Measurements from ENCODE around the gene ANGPTL2. TPM values are rescaled to one million over a fixed set of nuclear protein-coding genes. Genes with fewer than 3 reads are reported as not detected.
"Not testable (repeated sequence)": the region's sequence is repeated elsewhere in the genome, so short reads cannot be mapped to it uniquely, and the experiment has no call there.

ANGPTL2 gene, protein sequence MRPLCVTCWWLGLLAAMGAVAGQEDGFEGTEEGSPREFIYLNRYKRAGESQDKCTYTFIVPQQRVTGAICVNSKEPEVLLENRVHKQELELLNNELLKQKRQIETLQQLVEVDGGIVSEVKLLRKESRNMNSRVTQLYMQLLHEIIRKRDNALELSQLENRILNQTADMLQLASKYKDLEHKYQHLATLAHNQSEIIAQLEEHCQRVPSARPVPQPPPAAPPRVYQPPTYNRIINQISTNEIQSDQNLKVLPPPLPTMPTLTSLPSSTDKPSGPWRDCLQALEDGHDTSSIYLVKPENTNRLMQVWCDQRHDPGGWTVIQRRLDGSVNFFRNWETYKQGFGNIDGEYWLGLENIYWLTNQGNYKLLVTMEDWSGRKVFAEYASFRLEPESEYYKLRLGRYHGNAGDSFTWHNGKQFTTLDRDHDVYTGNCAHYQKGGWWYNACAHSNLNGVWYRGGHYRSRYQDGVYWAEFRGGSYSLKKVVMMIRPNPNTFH
- total RNA-seq (under 1 TPM in 1 of 2 donors, not detected in 1; 0.10 TPM), total RNA-seq (0 reads per million in 2 donors)

DNA sequence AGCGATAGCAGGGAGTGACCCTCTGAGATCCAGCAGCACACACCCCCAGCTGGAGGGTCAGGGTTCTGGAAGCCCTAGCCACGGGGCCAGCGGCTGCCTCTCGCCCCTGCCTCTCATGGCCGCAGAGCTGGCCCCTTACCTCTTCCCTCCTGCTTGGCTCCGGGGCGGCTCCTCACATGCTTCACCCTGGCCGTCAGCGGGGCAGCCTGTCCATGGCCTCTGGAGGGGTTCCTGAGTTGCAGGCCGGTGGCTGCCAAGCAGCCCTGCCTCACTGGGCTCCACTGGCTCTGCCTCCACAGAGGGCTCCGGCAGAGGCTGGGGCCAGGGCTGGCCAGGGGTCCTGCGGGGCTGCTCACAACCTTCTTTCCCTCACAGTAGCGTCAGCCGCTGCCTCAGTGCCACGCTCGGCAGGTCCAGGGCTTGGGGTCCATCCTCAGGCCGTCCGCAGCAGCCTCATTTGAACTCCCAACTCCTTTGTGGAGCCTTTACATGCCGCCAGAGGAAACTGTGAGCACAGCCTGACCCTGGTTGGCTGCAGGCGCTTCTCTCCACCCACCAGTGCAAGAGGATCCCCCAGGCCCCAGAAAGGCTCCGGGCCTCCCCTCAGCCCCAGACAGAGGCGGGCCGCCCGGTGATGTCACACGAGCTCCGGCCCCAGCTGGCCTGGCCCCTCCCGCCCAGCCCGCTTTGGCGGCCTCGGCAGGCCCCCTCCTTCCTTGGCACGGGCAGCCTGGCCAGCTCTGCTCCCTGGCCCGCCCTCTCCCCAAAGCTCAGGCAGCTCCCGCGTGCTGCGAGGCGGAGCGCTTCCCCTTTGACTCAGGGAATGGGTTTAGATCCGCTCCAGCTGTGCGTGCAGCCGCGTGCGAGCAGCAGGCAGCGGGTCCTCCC lies at the start of gene ANGPTL2:
Gene ANGPTL2, minus strand, starts transcription at position 460 of the 888 bp plus-strand sequence. CDS start 13,904 bp downstream, outside the sequence.
- DNase-seq (no peak), ATAC-seq (peak; percentile 25)

DNA sequence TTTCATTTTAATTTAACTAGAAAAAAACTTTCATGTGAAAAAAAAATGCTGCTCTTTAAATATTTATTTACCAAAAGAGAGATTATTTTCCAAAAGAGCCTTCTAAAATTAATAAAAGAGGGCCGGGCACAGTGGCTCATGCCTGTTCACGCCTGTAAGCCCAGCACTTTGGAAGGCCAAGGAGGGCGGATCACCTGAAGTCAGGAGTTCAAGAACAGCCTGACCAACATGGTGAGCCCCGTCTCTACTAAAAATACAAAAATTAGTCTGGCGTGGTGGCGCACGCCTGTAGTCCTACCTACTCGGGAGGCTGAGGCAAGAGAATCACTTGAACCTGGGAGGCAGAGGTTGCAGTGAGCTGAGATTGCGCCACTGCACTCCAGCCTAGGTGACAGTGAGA lies 48.9 kb upstream of the ANGPTL2 start:
- not testable (repeated sequence) for H3K4me3 Mint-ChIP-seq; H3K36me3 Mint-ChIP-seq (ENCODE audit: low read depth); H3K4me1 Mint-ChIP-seq; DNase-seq; H3K9me3 ChIP-seq (ENCODE audit: control insufficient read depth, low read length, poor library complexity, severe bottlenecking); H3K27me3 Mint-ChIP-seq; ATAC-seq; H3K27ac Mint-ChIP-seq

More for the DNA sequence above, at the start of gene ANGPTL2:
- H3K4me3 Mint-ChIP-seq: no peak within 1 kb of the TSS
- H3K27ac Mint-ChIP-seq: no peak within 1 kb of the TSS
- H3K27me3 Mint-ChIP-seq: peaks cover 38% of the 10 kb centered on the region
- peaks cover 5% of the 10 kb centered on the region for H3K36me3 Mint-ChIP-seq (ENCODE audit: low read depth)
- H3K9me3 ChIP-seq (ENCODE audit: control insufficient read depth, low read length, poor library complexity, severe bottlenecking): no peaks in the 10 kb centered on the region
- H3K4me1 Mint-ChIP-seq: peaks cover 11% of the 10 kb centered on the region

DNA sequence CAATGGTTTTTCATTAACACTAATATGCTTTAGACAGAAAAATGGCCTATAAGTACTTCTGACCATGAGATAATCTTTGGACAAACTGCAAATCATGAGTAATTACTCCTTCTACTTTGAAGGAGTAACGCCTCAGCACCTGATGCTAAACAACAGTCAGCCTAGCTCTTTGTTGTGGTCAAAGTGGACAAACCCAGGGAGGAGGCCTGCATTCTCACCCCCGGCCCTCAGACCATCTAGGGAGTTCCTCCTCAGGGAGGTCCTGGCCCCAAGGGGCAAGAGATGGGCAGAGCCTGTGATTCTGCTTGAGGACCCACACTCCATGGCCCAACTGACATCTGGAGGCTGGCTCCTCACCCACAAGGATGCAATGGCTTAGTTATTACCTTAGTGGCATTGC lies 48.2 kb upstream of the ANGPTL2 start:
- Mint-ChIP-seq H3K4me1 (peaks cover 3% of the 10 kb centered on the region), H3K27me3 (no peaks in the 10 kb centered on the region), H3K4me3 (no peak overlapping the region), H3K36me3 (ENCODE audit: low read depth) (peaks cover 2% of the 10 kb centered on the region), H3K27ac (no peak overlapping the region)
- no peaks in the 10 kb centered on the region for H3K9me3 ChIP-seq (ENCODE audit: control insufficient read depth, low read length, poor library complexity, severe bottlenecking)
- no peak for DNase-seq
- ATAC-seq: no peak

DNA sequence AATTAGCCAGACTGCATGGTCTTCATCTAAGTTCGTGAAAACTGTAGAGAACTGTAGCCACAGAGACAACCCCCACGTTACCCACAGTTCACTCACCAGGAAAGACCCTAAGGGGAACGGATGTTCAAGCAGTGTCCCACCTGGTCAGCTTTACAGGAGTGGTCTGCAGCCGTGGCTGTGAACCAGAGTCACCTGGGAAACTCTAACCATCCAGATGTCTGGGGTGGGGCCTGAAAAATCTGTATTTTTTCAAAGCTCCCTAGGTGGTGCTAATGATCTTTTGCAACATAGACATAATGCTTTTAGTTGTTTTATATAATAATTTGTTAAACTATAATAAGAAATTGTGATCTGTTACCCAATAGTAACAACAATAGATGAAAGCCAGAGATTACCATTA lies 47.7 kb upstream of the ANGPTL2 start:
- no peaks in the 10 kb centered on the region for H3K9me3 ChIP-seq (ENCODE audit: control insufficient read depth, low read length, poor library complexity, severe bottlenecking)
- Mint-ChIP-seq H3K27ac (no peak overlapping the region), H3K4me1 (peaks cover 3% of the 10 kb centered on the region), H3K4me3 (no peak overlapping the region), H3K27me3 (no peaks in the 10 kb centered on the region), H3K36me3 (ENCODE audit: low read depth) (peaks cover 2% of the 10 kb centered on the region)
- ATAC-seq: no peak
- DNase-seq: no peak

DNA sequence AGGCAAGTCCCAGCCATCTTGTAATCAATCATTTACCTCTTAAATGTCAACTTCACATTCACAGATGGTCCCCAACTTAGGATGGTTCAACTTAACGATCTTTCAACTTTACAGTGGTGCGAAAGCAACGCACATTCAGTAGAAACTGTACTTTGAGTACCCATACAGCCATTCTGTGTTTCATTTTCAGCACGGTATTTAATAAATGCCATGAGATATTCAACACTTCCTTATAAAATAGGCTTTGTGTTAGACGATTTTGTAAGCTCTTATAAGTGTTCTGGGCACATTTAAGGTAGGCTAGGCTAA lies 47.1 kb upstream of the ANGPTL2 start:
- peaks cover 3% of the 10 kb centered on the region for H3K4me1 Mint-ChIP-seq
- peaks cover 2% of the 10 kb centered on the region for H3K36me3 Mint-ChIP-seq (ENCODE audit: low read depth)
- H3K4me3 Mint-ChIP-seq: no peak overlapping the region
- no peaks in the 10 kb centered on the region for H3K27me3 Mint-ChIP-seq
- no peaks in the 10 kb centered on the region for H3K9me3 ChIP-seq (ENCODE audit: control insufficient read depth, low read length, poor library complexity, severe bottlenecking)
- ATAC-seq: no peak
- H3K27ac Mint-ChIP-seq: no peak overlapping the region
- DNase-seq: no peak

DNA sequence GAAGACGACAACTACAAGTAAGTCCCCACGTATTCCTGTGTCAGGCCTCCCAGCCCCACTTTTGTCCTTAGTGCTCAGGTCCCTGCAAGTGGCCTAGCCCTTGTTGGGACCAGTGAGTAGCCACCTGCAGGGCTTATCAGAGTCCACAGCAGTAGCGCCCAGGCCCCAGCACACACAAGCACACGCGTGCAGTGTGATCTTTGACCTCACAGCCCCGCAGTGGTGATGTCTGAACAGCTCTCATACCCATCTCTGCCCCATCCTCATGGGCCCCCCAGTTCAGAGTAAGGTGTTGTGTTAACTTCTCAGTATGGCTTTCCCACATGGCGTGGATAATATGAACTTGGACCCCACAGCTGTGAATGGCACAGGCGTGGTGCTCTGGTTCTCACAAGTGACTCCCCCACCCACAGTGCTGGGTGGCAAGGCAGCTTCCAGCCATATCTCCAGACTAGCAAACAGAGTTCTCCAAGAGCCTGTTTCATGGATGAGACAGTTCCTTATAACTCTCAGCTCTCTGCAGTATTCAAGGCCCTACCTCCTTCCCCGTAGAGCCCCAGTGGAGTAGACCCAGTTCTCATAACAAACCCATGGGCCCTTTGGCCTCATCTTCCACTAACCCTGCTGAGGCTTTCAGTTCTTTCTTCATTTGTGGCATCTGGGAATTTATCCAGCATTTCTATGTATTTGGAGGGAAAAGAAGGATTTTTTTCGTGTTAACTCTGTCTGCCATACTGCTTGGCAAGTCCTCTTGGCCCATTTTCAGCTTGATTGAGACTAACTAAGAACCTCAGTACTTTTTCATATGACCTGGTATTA lies 46.5 kb upstream of the ANGPTL2 start:
- no peaks in the 10 kb centered on the region for H3K9me3 ChIP-seq (ENCODE audit: control insufficient read depth, low read length, poor library complexity, severe bottlenecking)
- ATAC-seq (no peak), DNase-seq (no peak)
- no peak overlapping the region for H3K27ac Mint-ChIP-seq
- peaks cover 2% of the 10 kb centered on the region for H3K36me3 Mint-ChIP-seq (ENCODE audit: low read depth)
- H3K4me1 Mint-ChIP-seq: peaks cover 3% of the 10 kb centered on the region
- no peaks in the 10 kb centered on the region for H3K27me3 Mint-ChIP-seq
- H3K4me3 Mint-ChIP-seq: no peak overlapping the region

DNA sequence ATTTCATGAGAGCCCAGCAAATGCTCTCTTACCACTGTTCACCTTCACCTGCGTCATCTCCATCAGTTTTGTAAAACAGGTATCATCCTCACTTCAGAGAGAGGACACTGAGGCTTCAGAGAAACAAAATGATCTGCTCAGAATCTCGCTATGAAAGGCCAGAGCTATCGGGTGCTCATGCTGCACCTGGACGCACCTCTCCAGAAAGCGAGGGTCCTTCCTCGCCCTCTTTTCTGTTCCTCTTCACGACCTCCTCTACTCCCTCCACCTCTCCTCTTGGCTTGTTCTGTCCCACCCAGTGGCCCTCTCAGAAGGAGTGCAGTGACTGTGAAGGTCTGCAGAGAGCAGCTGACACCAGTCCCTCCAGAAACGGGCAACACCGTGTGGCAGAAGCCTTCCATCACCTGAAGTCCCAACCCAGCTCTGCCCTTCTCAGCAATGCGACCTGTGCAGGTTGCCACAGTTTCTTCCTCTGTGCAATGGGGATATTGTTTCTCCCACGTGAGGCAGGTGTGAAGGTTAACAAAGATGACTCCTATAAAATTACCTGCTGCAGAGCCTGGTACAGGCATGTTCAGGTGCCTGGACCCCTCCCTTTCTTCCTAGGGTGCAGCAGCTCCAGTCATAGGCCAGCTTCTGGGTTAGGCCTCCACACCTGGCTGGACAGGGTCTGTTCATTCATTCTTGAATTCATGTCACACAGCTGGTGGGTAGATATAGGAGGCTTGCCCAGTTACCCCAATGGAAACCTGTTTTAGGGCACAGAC lies 45.3 kb upstream of the ANGPTL2 start:
- Mint-ChIP-seq H3K36me3 (ENCODE audit: low read depth) (peaks cover 2% of the 10 kb centered on the region), H3K27me3 (no peaks in the 10 kb centered on the region), H3K4me1 (peaks cover 8% of the 10 kb centered on the region), H3K4me3 (no peak overlapping the region), H3K27ac (no peak overlapping the region)
- DNase-seq: no peak
- no peaks in the 10 kb centered on the region for H3K9me3 ChIP-seq (ENCODE audit: control insufficient read depth, low read length, poor library complexity, severe bottlenecking)
- ATAC-seq: no peak

DNA sequence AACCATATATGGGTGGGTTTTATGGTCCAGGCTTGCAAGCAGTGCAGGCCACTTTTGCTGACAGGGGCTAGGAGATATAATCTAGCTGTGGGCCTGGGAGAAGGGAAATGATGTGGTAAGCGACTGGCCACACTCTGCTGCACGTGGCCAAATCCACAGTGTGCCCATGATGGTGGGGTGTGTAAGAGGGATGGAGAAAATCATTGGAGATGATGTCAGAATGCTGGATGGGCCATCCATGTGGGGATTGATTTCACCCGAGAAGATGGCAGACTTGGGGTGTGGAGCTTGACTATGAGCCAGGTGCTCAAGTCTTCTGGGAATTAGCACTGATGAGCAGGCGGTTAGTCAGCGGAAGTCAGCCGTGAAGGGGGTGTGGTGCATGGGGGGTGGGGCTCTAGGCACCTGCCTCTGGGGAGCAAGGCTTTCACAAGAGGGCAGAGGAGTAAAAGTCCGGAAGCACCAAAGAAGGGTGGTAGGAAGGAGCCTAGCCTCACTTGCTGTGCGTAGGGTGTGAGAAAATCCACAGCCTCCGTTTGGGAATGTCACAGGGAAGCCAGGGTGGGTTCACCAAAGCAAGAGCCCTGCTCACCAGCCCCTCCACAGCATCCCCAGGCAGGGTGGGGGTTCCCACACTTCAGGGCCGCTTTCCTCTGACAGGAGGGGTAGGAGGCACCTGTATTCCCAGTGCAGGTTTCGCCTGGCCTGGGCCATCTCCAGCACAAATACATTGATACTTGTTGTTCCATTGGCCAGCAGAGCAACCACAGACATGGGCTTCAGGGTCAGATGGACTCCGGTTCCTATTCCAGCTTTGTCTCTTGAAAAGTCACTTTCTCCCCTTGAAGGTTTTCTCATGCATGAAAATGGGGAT lies 44.5 kb upstream of the ANGPTL2 start:
- peak; percentile 56 for ATAC-seq
- H3K9me3 ChIP-seq (ENCODE audit: control insufficient read depth, low read length, poor library complexity, severe bottlenecking): no peaks in the 10 kb centered on the region
- H3K4me3 Mint-ChIP-seq: peak overlapping the region; percentile 78
- no peak overlapping the region for H3K27ac Mint-ChIP-seq
- H3K4me1 Mint-ChIP-seq: peaks cover 16% of the 10 kb centered on the region
- no peak for DNase-seq
- H3K27me3 Mint-ChIP-seq: no peaks in the 10 kb centered on the region
- H3K36me3 Mint-ChIP-seq (ENCODE audit: low read depth): peaks cover 2% of the 10 kb centered on the region

DNA sequence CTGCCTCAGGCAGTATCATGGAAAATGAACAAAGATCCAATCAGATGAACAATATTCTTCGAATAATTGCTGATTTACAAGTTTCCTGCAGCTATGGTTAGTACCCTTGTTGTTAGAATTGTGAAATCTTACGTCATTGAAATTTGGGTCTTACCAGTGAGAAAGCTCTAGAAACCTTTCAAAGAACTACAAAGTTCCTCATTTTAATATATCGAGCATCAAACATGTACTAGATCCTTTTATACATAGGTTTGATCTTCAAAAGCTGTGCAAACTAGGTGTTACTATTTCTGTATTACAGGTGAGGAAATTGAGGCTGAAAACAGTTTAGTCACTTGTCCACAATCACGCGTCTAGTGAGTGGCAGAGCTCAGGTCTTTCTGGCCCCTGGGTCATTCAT lies 43.7 kb upstream of the ANGPTL2 start:
- no peaks in the 10 kb centered on the region for H3K9me3 ChIP-seq (ENCODE audit: control insufficient read depth, low read length, poor library complexity, severe bottlenecking)
- DNase-seq (no peak), ATAC-seq (no peak)
- no peak overlapping the region for H3K4me3 Mint-ChIP-seq
- peaks cover 2% of the 10 kb centered on the region for H3K36me3 Mint-ChIP-seq (ENCODE audit: low read depth)
- no peak overlapping the region for H3K27ac Mint-ChIP-seq
- no peaks in the 10 kb centered on the region for H3K27me3 Mint-ChIP-seq
- H3K4me1 Mint-ChIP-seq: peaks cover 16% of the 10 kb centered on the region

DNA sequence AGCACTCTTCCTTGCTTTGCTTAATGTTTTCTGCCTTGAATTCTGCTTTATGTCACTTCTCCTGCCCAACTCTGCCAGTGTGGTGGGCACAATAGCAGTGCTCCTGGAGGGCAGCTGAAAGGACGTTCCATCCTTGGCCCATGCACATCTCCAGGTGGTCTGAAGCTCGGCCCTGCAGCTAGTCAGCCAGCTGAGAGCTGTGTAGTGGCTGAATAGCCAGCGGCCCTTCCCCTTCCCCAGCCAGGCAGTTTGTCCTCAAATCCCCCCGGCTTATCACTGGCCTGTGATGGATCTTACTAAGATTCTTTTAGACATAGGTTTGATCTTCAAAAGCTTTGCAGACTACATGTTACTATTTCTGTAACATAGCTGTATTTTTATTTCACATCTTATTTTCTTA lies 42.7 kb upstream of the ANGPTL2 start:
- H3K27ac Mint-ChIP-seq: no peak overlapping the region
- peaks cover 16% of the 10 kb centered on the region for H3K4me1 Mint-ChIP-seq
- no peak overlapping the region for H3K4me3 Mint-ChIP-seq
- H3K27me3 Mint-ChIP-seq: no peaks in the 10 kb centered on the region
- no peaks in the 10 kb centered on the region for H3K9me3 ChIP-seq (ENCODE audit: control insufficient read depth, low read length, poor library complexity, severe bottlenecking)
- DNase-seq (no peak), ATAC-seq (no peak)
- H3K36me3 Mint-ChIP-seq (ENCODE audit: low read depth): peaks cover 2% of the 10 kb centered on the region

DNA sequence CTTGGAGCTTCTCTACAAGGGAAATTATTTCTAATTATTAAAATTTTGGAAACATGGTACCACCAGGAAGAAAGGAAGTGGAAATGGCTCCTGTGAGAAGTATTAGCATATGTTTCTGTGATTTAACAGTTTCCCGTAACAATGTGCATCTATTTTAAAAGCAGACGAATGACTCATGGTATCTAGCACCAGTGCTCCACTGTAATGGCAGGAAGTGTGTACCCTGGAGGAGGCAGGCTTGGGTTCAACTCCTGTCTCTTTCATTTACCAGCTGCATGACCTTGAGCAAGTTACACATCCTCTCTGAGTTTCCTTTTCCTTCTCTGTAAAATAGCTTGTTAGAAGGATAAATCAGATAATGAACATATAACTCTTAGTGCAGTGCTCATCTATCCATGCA lies 41.0 kb upstream of the ANGPTL2 start:
- H3K27me3 Mint-ChIP-seq: no peaks in the 10 kb centered on the region
- no peak for DNase-seq

More for the DNA sequence above, 41.0 kb upstream of the ANGPTL2 start:
- no peaks in the 10 kb centered on the region for H3K9me3 ChIP-seq (ENCODE audit: control insufficient read depth, low read length, poor library complexity, severe bottlenecking)
- Mint-ChIP-seq H3K36me3 (ENCODE audit: low read depth) (no peaks in the 10 kb centered on the region), H3K27ac (peak overlapping the region; percentile 62), H3K4me3 (no peak overlapping the region), H3K4me1 (peaks cover 16% of the 10 kb centered on the region)
- ATAC-seq: no peak

All from T-helper 17 cell (primary cell).